ENCODE results near the gene CLSTN1. TPM values are rescaled to one million over a fixed set of nuclear protein-coding genes. Genes with fewer than 3 reads are reported as not detected.

The CLSTN1 gene
- total RNA-seq = 10 to 100 TPM; 62.9 to 63.1 TPM
- 10 to 100 TPM; 10.7 to 32.3 (median 12.9) TPM for polyA plus RNA-seq
- total RNA-seq = 41.9 to 111 (median 90.1) reads per million in 6 experiments

GRCh38 chr1:9823943-9824701 lies at the start of gene CLSTN1:
CLSTN1 (minus strand) TSS chr1:9823965; CDS start chr1:9823733, 232 bp downstream.
- Mint-ChIP-seq H3K4me1 (peaks cover 13 to 61% (median 48%) of the 10 kb centered on the region in 4 donors), H3K4me3 (peak within 1 kb of the TSS; percentile 85 to 97 (median 93)), H3K27ac (peak within 1 kb of the TSS; percentile 82 to 97 (median 93)), H3K27me3 (no peaks in the 10 kb centered on the region), H3K36me3 (no peaks in the 10 kb centered on the region), H3K9me3 (no peaks in the 10 kb centered on the region)
- peak; percentile 74 to 94 (median 84) for DNase-seq
- POLR2A ChIA-PET = interaction anchor here (0.6 to 1.0 kb wide), 3 partner anchors 91 to 172 kb away, joined by 3 read pairs; partner anchors contain the start of gene PIK3CD
- peak; percentile 75 for ATAC-seq

DNA sequence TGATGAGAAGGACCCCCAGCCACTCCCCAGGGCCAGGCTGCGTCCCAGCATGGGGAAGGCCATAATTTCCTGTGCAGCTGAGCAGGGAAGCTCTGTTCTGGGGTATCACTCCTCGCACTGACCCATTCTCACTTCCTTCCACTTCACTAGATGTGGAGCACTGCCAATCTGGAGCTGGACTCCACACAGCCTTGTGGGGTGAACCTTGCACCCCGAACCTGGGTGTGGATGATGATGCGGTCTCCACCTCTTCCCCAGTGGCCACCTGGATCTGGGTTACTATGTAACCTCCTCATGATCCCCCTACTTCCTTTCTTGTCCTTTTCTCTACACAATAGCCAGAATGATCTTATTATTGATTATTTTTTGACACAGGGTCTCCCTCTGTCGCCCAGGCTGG lies 49.6 kb upstream of the CLSTN1 start:
- H3K27ac Mint-ChIP-seq = peak overlapping the region in 1 of 10 donors; percentile 73
- no peak overlapping the region for H3K4me3 Mint-ChIP-seq
- no peak for ATAC-seq
- H3K27me3 Mint-ChIP-seq = no peaks in the 10 kb centered on the region
- no peak for DNase-seq
- H3K36me3 Mint-ChIP-seq = no peaks in the 10 kb centered on the region
- peaks cover 4 to 10% (median 5%) of the 10 kb centered on the region in 4 donors for H3K4me1 Mint-ChIP-seq
- POLR2A ChIA-PET = no interaction called here
- no peaks in the 10 kb centered on the region for H3K9me3 Mint-ChIP-seq

DNA sequence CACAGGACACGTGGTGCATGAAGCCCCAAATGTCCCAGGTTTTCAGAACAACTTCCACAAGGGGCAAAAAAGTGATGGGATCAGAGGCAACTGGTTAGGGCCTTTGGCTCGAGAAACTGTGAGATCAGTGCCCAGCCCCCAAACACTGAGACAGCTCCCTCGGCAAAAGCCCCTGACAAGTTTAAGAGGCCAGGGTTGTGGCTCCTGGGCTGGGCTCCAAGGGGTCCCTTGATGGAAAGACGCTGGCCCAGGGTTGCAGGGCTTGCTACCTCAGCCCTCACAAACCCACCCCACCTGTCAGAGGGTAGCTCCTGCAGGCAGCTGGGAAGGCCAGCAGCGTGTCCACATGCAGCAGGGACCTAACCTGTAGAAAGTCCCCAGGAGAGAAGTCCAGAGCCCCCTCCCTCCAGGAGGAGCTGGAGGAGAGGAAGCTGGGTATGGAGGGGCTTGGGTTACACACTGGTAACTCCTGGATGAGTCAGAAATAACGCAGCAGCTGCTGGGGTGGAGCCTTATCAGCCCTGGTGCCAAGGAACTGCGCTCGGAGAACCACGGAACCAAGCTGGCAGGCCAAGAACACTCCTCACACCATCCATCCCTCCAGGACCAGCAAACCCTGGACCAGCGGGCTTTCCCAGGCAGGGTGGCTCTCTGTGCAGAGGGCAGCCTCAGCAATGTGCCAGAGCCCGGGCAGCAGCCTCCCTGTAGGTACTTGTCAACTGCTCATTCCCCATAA lies 48.8 kb upstream of the CLSTN1 start:
- no peak for DNase-seq
- Mint-ChIP-seq H3K27me3 (no peaks in the 10 kb centered on the region), H3K36me3 (no peaks in the 10 kb centered on the region), H3K27ac (no peak overlapping the region), H3K4me1 (peaks cover 4 to 10% (median 5%) of the 10 kb centered on the region in 4 donors), H3K9me3 (no peaks in the 10 kb centered on the region), H3K4me3 (no peak overlapping the region)
- no peak for ATAC-seq
- POLR2A ChIA-PET = interaction anchor here (0.5 to 0.6 kb wide), 3 partner anchors 9 to 78 kb away, joined by 3 read pairs; no protein-coding TSS in a partner anchor

GRCh38 chr1:9871707-9872425 lies 48.1 kb upstream of the CLSTN1 start:
- ATAC-seq = no peak
- no peak for DNase-seq
- no peaks in the 10 kb centered on the region for H3K9me3 Mint-ChIP-seq
- H3K36me3 Mint-ChIP-seq = no peaks in the 10 kb centered on the region
- POLR2A ChIA-PET = interaction anchor here (0.5 to 0.6 kb wide), 2 partner anchors 68 to 79 kb away, joined by 3 read pairs; no protein-coding TSS in a partner anchor
- peaks cover 6 to 15% (median 6%) of the 10 kb centered on the region in 4 donors for H3K4me1 Mint-ChIP-seq
- no peak overlapping the region for H3K4me3 Mint-ChIP-seq
- no peak overlapping the region for H3K27ac Mint-ChIP-seq
- H3K27me3 Mint-ChIP-seq = no peaks in the 10 kb centered on the region

DNA sequence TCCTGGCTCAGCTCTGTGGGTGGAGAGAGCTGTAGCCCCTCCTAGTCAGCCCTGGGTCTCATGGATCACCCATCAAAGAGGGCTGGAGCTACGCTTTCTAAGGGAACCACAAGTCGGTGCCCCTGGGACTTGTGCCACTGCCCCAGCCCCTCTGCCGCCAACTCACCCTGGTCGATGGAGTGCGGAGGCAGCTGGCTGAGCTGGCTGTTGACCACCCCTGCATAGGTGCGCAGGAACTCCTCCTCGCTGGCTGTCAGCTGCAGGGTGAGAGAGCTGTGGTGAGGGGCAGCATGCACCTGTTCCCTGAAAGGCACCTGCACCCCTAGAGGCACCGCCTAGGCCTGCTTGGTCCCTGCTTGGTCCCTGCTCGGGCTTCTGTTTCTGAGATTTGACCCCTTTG lies 47.3 kb upstream of the CLSTN1 start:
- Mint-ChIP-seq H3K27ac (no peak overlapping the region), H3K36me3 (no peaks in the 10 kb centered on the region), H3K9me3 (no peaks in the 10 kb centered on the region), H3K4me3 (no peak overlapping the region), H3K27me3 (no peaks in the 10 kb centered on the region), H3K4me1 (peaks cover 6 to 20% (median 7%) of the 10 kb centered on the region in 4 donors)
- DNase-seq = no peak
- ATAC-seq = no peak
- POLR2A ChIA-PET = no interaction called here

GRCh38 chr1:9870572-9870971 lies 46.8 kb upstream of the CLSTN1 start:
- no peaks in the 10 kb centered on the region for H3K9me3 Mint-ChIP-seq
- H3K27ac Mint-ChIP-seq = no peak overlapping the region
- no peaks in the 10 kb centered on the region for H3K36me3 Mint-ChIP-seq
- peaks cover 6 to 20% (median 7%) of the 10 kb centered on the region in 4 donors for H3K4me1 Mint-ChIP-seq
- ATAC-seq (no peak), DNase-seq (no peak)
- POLR2A ChIA-PET = no interaction called here
- H3K4me3 Mint-ChIP-seq = no peak overlapping the region
- H3K27me3 Mint-ChIP-seq = no peaks in the 10 kb centered on the region

DNA sequence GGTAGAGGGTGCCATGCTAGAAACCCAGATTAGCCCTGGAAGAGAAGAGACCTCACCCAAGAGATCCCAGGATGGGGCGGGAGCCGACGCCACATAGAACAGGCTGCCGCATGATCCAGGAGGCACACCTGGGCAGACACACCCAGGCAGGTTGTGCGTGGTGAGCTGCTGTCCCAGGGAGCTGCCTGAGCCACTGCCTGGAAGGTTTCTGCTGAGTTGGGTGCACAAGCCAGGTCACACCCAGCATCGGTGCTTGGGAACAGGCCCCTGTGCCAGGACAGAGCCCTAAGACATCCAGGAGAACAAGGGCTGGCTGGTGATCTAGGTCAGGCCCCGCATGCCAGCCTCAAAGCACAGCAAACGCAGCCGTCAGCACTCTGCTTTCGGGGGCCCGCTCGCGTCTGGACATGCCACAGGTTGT lies 46.1 kb upstream of the CLSTN1 start:
- Mint-ChIP-seq H3K27ac (no peak overlapping the region), H3K27me3 (no peaks in the 10 kb centered on the region), H3K36me3 (no peaks in the 10 kb centered on the region), H3K4me3 (no peak overlapping the region), H3K4me1 (peaks cover 2 to 14% (median 4%) of the 10 kb centered on the region in 4 donors), H3K9me3 (no peaks in the 10 kb centered on the region)
- no peak for DNase-seq
- POLR2A ChIA-PET = interaction anchor here (0.7 to 2.5 kb wide), 3 partner anchors 142 to 243 kb away, joined by 3 to 11 read pairs (median 4); no protein-coding TSS in a partner anchor
- ATAC-seq = no peak

DNA sequence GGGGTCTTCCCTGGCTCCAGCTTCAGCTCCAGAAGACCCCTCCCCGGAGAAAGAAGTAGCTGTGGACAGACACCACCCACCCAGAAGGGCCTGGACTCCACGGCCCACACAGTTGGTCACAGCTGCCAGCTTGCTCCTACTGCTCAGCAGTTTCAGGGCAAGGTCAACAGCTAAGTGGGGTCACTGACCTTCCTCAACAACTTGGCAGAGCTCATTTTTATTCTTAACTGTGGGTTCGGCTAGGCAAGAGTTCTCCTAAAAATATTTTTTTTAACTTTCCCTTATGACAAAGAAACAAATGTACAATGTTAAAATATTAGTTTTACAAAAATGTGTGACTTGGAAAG lies 44.5 kb upstream of the CLSTN1 start:
- DNase-seq = no peak
- no peaks in the 10 kb centered on the region for H3K9me3 Mint-ChIP-seq
- no peaks in the 10 kb centered on the region for H3K36me3 Mint-ChIP-seq
- H3K27me3 Mint-ChIP-seq = no peaks in the 10 kb centered on the region
- H3K4me1 Mint-ChIP-seq = peaks cover 2 to 10% (median 3%) of the 10 kb centered on the region in 4 donors
- no peak for ATAC-seq
- POLR2A ChIA-PET = interaction anchor here (1.2 to 2.5 kb wide), 2 partner anchors 239 to 241 kb away, joined by 4 to 11 read pairs; no protein-coding TSS in a partner anchor
- no peak overlapping the region for H3K4me3 Mint-ChIP-seq
- H3K27ac Mint-ChIP-seq = no peak overlapping the region

DNA sequence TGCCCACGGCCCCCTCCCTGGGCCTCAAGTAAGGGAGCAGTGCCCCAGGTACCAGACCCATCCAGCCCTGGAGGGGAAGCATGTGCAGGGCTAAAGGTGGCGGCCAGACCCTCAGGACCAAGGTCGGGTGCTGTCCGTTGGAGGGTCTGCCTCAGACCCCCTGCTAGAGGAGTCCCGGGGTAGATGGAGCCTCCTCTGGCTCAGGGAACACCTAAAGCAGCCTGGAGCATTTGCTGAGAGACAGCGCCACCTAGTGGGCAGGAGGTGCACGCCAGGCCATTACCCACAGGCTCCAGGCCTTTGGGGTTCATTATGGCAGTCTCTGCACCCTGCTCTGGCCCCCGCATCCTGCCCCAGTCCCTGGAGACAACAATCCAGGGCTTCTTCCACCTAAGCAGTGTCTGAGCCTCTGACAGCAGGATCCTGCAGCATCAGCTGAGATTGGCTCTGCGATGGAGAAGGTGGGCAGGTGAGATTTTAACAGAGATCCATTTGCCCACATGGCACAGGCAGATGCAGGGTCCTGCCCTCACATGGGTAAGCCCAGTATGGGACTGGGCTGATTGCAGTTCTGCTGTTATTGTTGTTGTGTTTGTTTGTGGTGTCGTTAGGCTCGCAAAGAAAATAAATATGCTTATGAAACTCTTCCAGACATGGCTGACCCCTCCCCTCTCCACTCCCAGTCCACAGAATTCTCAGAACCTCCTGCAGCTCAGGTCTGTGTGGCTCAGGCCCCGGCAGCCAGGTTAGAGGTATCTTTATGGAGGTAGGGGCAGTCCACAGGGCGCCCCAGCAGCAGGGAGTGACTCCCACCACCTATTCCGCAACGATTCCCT lies 43.9 kb upstream of the CLSTN1 start:
- DNase-seq (peak; percentile 72 to 92 (median 86)), ATAC-seq (peak; percentile 99 to 100)
- H3K9me3 Mint-ChIP-seq = no peaks in the 10 kb centered on the region

GRCh38 chr1:9866836-9867235 lies 43.1 kb upstream of the CLSTN1 start:
- peak overlapping the region in 2 of 10 donors; percentile 10 to 86 for H3K27ac Mint-ChIP-seq
- ATAC-seq = no peak
- DNase-seq = no peak
- no peaks in the 10 kb centered on the region for H3K9me3 Mint-ChIP-seq
- POLR2A ChIA-PET = interaction anchor here (0.5 to 1.6 kb wide), 6 partner anchors 146 to 588 kb away, joined by 3 to 7 read pairs (median 4); no protein-coding TSS in a partner anchor
- H3K27me3 Mint-ChIP-seq = no peaks in the 10 kb centered on the region
- peaks cover 2 to 10% (median 3%) of the 10 kb centered on the region in 4 donors for H3K4me1 Mint-ChIP-seq
- H3K4me3 Mint-ChIP-seq = no peak overlapping the region
- H3K36me3 Mint-ChIP-seq = no peaks in the 10 kb centered on the region

More for the DNA sequence above, 43.9 kb upstream of the CLSTN1 start:
- Mint-ChIP-seq H3K4me1 (peaks cover 2 to 10% (median 3%) of the 10 kb centered on the region in 4 donors), H3K4me3 (no peak overlapping the region), H3K27me3 (no peaks in the 10 kb centered on the region), H3K27ac (peak overlapping the region in 3 of 10 donors; percentile 27 to 86 (median 34)), H3K36me3 (no peaks in the 10 kb centered on the region)
- POLR2A ChIA-PET = interaction anchor here (1.2 to 2.5 kb wide), 3 partner anchors 239 to 240 kb away, joined by 4 to 11 read pairs (median 6); no protein-coding TSS in a partner anchor

DNA sequence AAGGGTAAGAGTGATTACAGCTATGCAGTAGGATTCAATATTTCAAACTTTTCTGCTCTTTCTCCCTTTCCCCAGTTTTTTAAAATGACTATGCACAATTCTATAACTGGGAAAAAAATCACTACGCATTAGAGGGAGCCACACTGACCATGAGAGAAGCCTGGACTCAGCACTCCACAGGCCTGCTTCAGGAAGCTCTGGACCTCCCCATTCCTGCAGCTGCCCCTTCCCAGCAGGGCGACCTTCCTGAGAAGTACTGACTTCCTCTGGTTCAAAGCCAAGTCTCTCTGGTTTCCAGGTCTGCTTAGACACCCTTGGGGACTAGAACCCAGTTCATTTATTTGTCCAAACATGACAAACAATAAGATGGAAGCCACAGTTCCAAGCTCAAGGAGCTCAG lies 42.0 kb upstream of the CLSTN1 start:
- Mint-ChIP-seq H3K27me3 (no peaks in the 10 kb centered on the region), H3K4me1 (peaks cover 2 to 10% (median 3%) of the 10 kb centered on the region in 4 donors), H3K9me3 (no peaks in the 10 kb centered on the region), H3K27ac (peak overlapping the region in 3 of 10 donors; percentile 7 to 86 (median 58)), H3K4me3 (no peak overlapping the region), H3K36me3 (no peaks in the 10 kb centered on the region)
- POLR2A ChIA-PET = interaction anchor here (0.7 to 1.6 kb wide), 6 partner anchors 78 to 293 kb away, joined by 3 to 7 read pairs (median 4); no protein-coding TSS in a partner anchor
- no peak for DNase-seq
- ATAC-seq = no peak

Measured in naive thymus-derived CD8-positive, alpha-beta T cell (primary cell).